H9 (cell line): ENCODE data around the gene OCIAD2. TPM values are rescaled to one million over a fixed set of nuclear protein-coding genes. Genes with fewer than 3 reads are reported as not detected.

ENCODE experiments used
- DNase-seq: peaks from one replicate; pipeline ENCODE4 v3.0.0-alpha.2; 2017
- H2AFZ ChIP-seq: one replicate; pipeline ENCODE4 v1.6.1; 2013; ENCODE audit warnings: mild to moderate bottlenecking, low read length, control low read depth, moderate library complexity
- H2AK5ac ChIP-seq: 2 replicates; pipeline ENCODE4 v1.6.1; 2013; ENCODE audit warnings: low read length, control low read depth, mixed read lengths; ENCODE audit not compliant: insufficient read length
- H2BK120ac ChIP-seq: one replicate; pipeline ENCODE4 v1.6.1; 2013; ENCODE audit warnings: low read depth, mild to moderate bottlenecking, low read length, control low read depth, inconsistent platforms; ENCODE audit not compliant: poor library complexity, severe bottlenecking
- H2BK12ac ChIP-seq: 2 replicates; pipeline ENCODE4 v1.6.1; 2013; ENCODE audit warnings: low read length, control low read depth, mixed read lengths, low read depth; ENCODE audit not compliant: insufficient read length
- H2BK15ac ChIP-seq: 2 replicates; pipeline ENCODE4 v1.6.1; 2013; ENCODE audit warnings: low read depth, low read length, control low read depth
- H2BK20ac ChIP-seq: one replicate; pipeline ENCODE4 v1.6.1; 2013; ENCODE audit warnings: low read depth, mild to moderate bottlenecking, low read length, control low read depth, inconsistent platforms; ENCODE audit not compliant: poor library complexity, severe bottlenecking
- H2BK5ac ChIP-seq: 2 replicates; pipeline ENCODE4 v1.6.1; 2013; ENCODE audit warnings: low read length, control low read depth, mixed read lengths; ENCODE audit not compliant: insufficient read length
- H3K14ac ChIP-seq: 2 replicates; pipeline ENCODE4 v1.6.1; 2013; ENCODE audit warnings: low read length, control low read depth; ENCODE audit not compliant: insufficient read depth
- H3K18ac ChIP-seq: 2 replicates; pipeline ENCODE4 v1.6.1; 2013; ENCODE audit warnings: low read depth, mild to moderate bottlenecking, mixed read lengths, low read length, control low read depth; ENCODE audit not compliant: insufficient read length
- H3K23ac ChIP-seq: 2 replicates; pipeline ENCODE4 v1.6.1; 2013; ENCODE audit warnings: low read length, control low read depth, mixed read lengths, low read depth; ENCODE audit not compliant: insufficient read length
- H3K23me2 ChIP-seq: 2 replicates; pipeline ENCODE4 v1.6.1; 2013; ENCODE audit warnings: low read depth, mild to moderate bottlenecking, mixed read lengths, low read length, control low read depth; ENCODE audit not compliant: insufficient read length, poor library complexity, severe bottlenecking
- H3K27ac ChIP-seq: 2 replicates; pipeline ENCODE4 v1.5.1; 2013; ENCODE audit warnings: low read length, control low read depth, mixed read lengths, low read depth; ENCODE audit not compliant: insufficient read length
- H3K27me3 ChIP-seq: 2 replicates; pipeline ENCODE4 v1.6.1; 2013; ENCODE audit warnings: low read length, control low read depth, inconsistent platforms; ENCODE audit not compliant: insufficient read depth
- H3K4ac ChIP-seq: 2 replicates; pipeline ENCODE4 v1.6.1; 2013; ENCODE audit warnings: low read depth, mild to moderate bottlenecking, control low read depth, inconsistent platforms, low read length, moderate library complexity
- H3K4me1 ChIP-seq: 2 replicates; pipeline ENCODE4 v1.6.1; 2013; ENCODE audit warnings: low read length, control low read depth, inconsistent platforms; ENCODE audit not compliant: insufficient read depth
- H3K4me2 ChIP-seq: 2 replicates; pipeline ENCODE4 v1.6.1; 2013; ENCODE audit warnings: low read length, control low read depth, mixed read lengths; ENCODE audit not compliant: insufficient read length, insufficient read depth
- H3K56ac ChIP-seq: 2 replicates; pipeline ENCODE4 v1.6.1; 2013; ENCODE audit warnings: low read depth, mild to moderate bottlenecking, mixed read lengths, low read length, control low read depth; ENCODE audit not compliant: insufficient read length
- H3K79me1 ChIP-seq: 2 replicates; pipeline ENCODE4 v1.6.1; 2013; ENCODE audit warnings: low read depth, mild to moderate bottlenecking, moderate library complexity, low read length, control low read depth, inconsistent platforms; ENCODE audit not compliant: insufficient read depth, poor library complexity, severe bottlenecking
- H3K79me2 ChIP-seq: 2 replicates; pipeline ENCODE4 v1.6.1; 2013; ENCODE audit warnings: low read length, control low read depth, inconsistent platforms; ENCODE audit not compliant: insufficient read depth
- H3K9ac ChIP-seq: 2 replicates; pipeline ENCODE4 v1.6.1; 2013; ENCODE audit warnings: low read length, control low read depth, mixed read lengths; ENCODE audit not compliant: insufficient read length; ENCODE audit errors: extremely low read depth
- H3K9me3 ChIP-seq: one replicate; pipeline ENCODE4 v1.6.1; 2013; ENCODE audit warnings: low read depth, low read length, inconsistent platforms; ENCODE audit not compliant: control insufficient read depth
- H3T11ph ChIP-seq: one replicate; pipeline ENCODE4 v1.6.1; 2013; ENCODE audit warnings: mild to moderate bottlenecking, low read length, control low read depth, inconsistent platforms
- H4K20me1 ChIP-seq: one replicate; pipeline ENCODE4 v1.6.1; 2013; ENCODE audit not compliant: control insufficient read depth, insufficient read length, insufficient read depth
- H4K5ac ChIP-seq: 2 replicates; pipeline ENCODE4 v1.6.1; 2013; ENCODE audit warnings: low read depth, mild to moderate bottlenecking, mixed read lengths, low read length, control low read depth; ENCODE audit not compliant: insufficient read length
- H4K8ac ChIP-seq: replicated peaks from 2 replicates; pipeline ENCODE4 v1.6.1; 2013; ENCODE audit warnings: low read length, control low read depth, mixed read lengths, low read depth; ENCODE audit not compliant: insufficient read length
- H4K91ac ChIP-seq: 2 replicates; pipeline ENCODE4 v1.6.1; 2013; ENCODE audit warnings: low read depth, mild to moderate bottlenecking, moderate library complexity, mixed read lengths, low read length, control low read depth; ENCODE audit not compliant: insufficient read length
- H3K27ac Mint-ChIP-seq, 3 experiments: 2 replicates in 2 of 3; 3 replicates in 1 of 3; pipeline ENCODE4 v1.8.0; 2020 to 2021; ENCODE audit warnings: mixed read lengths in 3 of 3, mild to moderate bottlenecking in 1 of 3, moderate library complexity in 1 of 3
- H3K27me3 Mint-ChIP-seq: 2 replicates; pipeline ENCODE4 v1.8.0; 2021; ENCODE audit warnings: low read depth, mild to moderate bottlenecking, moderate library complexity, mixed read lengths
- H3K36me3 Mint-ChIP-seq, 3 experiments: 2 replicates in 2 of 3; 3 replicates in 1 of 3; pipeline ENCODE4 v1.8.0; 2020 to 2021; ENCODE audit warnings: low read depth in 3 of 3, mixed read lengths in 3 of 3; ENCODE audit not compliant: insufficient read depth in 1 of 3
- H3K4me1 Mint-ChIP-seq, 2 experiments: 2 replicates each; pipeline ENCODE4 v1.8.0; 2020; ENCODE audit warnings: mixed read lengths in 2 of 2
- H3K4me3 Mint-ChIP-seq, 2 experiments: 2 replicates in 1 of 2; 3 replicates in 1 of 2; pipeline ENCODE4 v1.8.0; 2020 to 2021; ENCODE audit warnings: mild to moderate bottlenecking in 2 of 2, mixed read lengths in 2 of 2, moderate library complexity in 1 of 2
- H3K9me3 Mint-ChIP-seq, 2 experiments: 2 replicates in 1 of 2; 3 replicates in 1 of 2; pipeline ENCODE4 v1.8.0; 2020; ENCODE audit warnings: mild to moderate bottlenecking in 2 of 2, mixed read lengths in 2 of 2, moderate library complexity in 1 of 2
- CTCF ChIP-seq: fragments of 200-600 bp; sonication (generic); conservative IDR thresholded peaks from 3 replicates; pipeline ENCODE4 v1.8.0; 2021; ENCODE audit warnings: antibody characterized with exemption, mild to moderate bottlenecking
- WGBS: extraction: QIAGEN DNeasy Blood & Tissue Kit; methylation state at CpG from one replicate; pipeline ENCODE4 v1.1.7; 2013; ENCODE audit warnings: missing lambda C conversion rate, low lambda C conversion rate, mixed read lengths; ENCODE audit not compliant: insufficient read length; ENCODE audit errors: extremely low coverage; 5-methylcytosine and 5-hydroxymethylcytosine counted together
- total RNA-seq: library from RNA; stranded (reverse); gene quantifications from 2 replicates; pipeline ENCODE4 v1.2.1, GENCODE V29; 2021

The OCIAD2 gene
- total RNA-seq, 1 experiment from 2014 or later: 108 TPM

- Mint-ChIP-seq H3K9me3 (no peaks in the 10 kb centered on the region), H3K4me3 (no peak overlapping the region), H3K27me3 (no peaks in the 10 kb centered on the region), H3K36me3 (peaks cover 35 to 66% (median 60%) of the 10 kb centered on the region in 3 experiments), H3K4me1 (no peaks in the 10 kb centered on the region), H3K27ac (peak overlapping the region in 1 of 3 experiments; percentile 44; a peak in 1 of 7 replicates)
- no peak overlapping the region for H2BK12ac ChIP-seq
- no CpG with 5 or more reads among the region's 2 CpGs for whole genome bisulfite sequencing
- H2AK5ac ChIP-seq: no peak overlapping the region
- H3K14ac ChIP-seq: no peak overlapping the region
- H2AFZ ChIP-seq: no peak overlapping the region
- no peak overlapping the region for H4K91ac ChIP-seq
- H3K79me2 ChIP-seq: no peaks in the 10 kb centered on the region
- no peak overlapping the region for H3K9ac ChIP-seq
- H3K27me3 ChIP-seq: no peaks in the 10 kb centered on the region
- no peaks in the 10 kb centered on the region for H3K79me1 ChIP-seq
- H2BK5ac ChIP-seq: no peak overlapping the region
- H2BK20ac ChIP-seq: no peak overlapping the region
- no peak overlapping the region for H3K4me2 ChIP-seq
- H4K5ac ChIP-seq: no peak overlapping the region
- no peak for DNase-seq
- no peak overlapping the region for H3K23ac ChIP-seq
- H3T11ph ChIP-seq: no peak overlapping the region
- no peaks in the 10 kb centered on the region for H3K4me1 ChIP-seq
- TF ChIP-seq CTCF: no peak
- no peak overlapping the region for H3K27ac ChIP-seq
- no peak overlapping the region for H2BK120ac ChIP-seq
- no peak overlapping the region for H3K56ac ChIP-seq
- no peak overlapping the region for H2BK15ac ChIP-seq
- H4K20me1 ChIP-seq: no peaks in the 10 kb centered on the region
- no peak overlapping the region for H3K18ac ChIP-seq
- H3K23me2 ChIP-seq: no peaks in the 10 kb centered on the region
- no peak overlapping the region for H4K8ac ChIP-seq
- no peaks in the 10 kb centered on the region for H3K9me3 ChIP-seq
- no peak overlapping the region for H3K4ac ChIP-seq
These were observed 51.6 kb downstream of the OCIAD2 start for GRCh38 chr4:48854982-48855381.
